NCI-H1092 (cell line): ENCODE results near the gene ZNF678.
"Not testable (repeated sequence)": the region's sequence is repeated elsewhere in the genome, so short reads cannot be mapped to it uniquely, and the experiment has no call there.

ENCODE experiments used
- DNase-seq: peaks from one replicate; lab custom pipeline; 2025; lab: John Stamatoyannopoulos, UW

ZNF678 gene

GRCh38 chr1:227551881-227552280 lies 11.5 kb upstream of the ZNF678 start:
- not testable (repeated sequence) for DNase-seq

GRCh38 chr1:227556288-227556687 lies 7.1 kb upstream of the ZNF678 start:
- DNase-seq, result no peak

GRCh38 chr1:227557962-227558725 lies 5.2 kb upstream of the ZNF678 start:
- DNase-seq, result no peak

- DNase-seq, result no peak
Measured at GRCh38 chr1:227558732-227559262, 4.6 kb upstream of the ZNF678 start.

GRCh38 chr1:227559499-227559898 lies 3.9 kb upstream of the ZNF678 start:
- no peak for DNase-seq

- no peak for DNase-seq
Measured at GRCh38 chr1:227559926-227560325, 3.4 kb upstream of the ZNF678 start.

GRCh38 chr1:227560393-227561173 lies 2.8 kb upstream of the ZNF678 start:
- DNase-seq, result no peak

GRCh38 chr1:227561241-227561907 lies 2.0 kb upstream of the ZNF678 start:
- DNase-seq, result no peak

GRCh38 chr1:227562037-227562436 lies 1.3 kb upstream of the ZNF678 start:
- no peak for DNase-seq

- no peak for DNase-seq
Measured at GRCh38 chr1:227562933-227563323, 428 bp upstream of the ZNF678 start.

GRCh38 chr1:227567256-227567655 lies 3.9 kb downstream of the ZNF678 start:
- DNase-seq, result no peak

- no peak for DNase-seq
Measured at GRCh38 chr1:227568593-227568992, 5.2 kb downstream of the ZNF678 start.

GRCh38 chr1:227572752-227573151 lies 9.4 kb downstream of the ZNF678 start:
- DNase-seq, result no peak

GRCh38 chr1:227574926-227575325 lies 11.6 kb downstream of the ZNF678 start:
- DNase-seq, result no peak

GRCh38 chr1:227576189-227576588 lies 12.8 kb downstream of the ZNF678 start:
- DNase-seq, result no peak

GRCh38 chr1:227577500-227577899 lies 14.1 kb downstream of the ZNF678 start:
- DNase-seq, result no peak

- DNase-seq, result no peak
Measured at GRCh38 chr1:227583354-227583753, 20.0 kb downstream of the ZNF678 start.

GRCh38 chr1:227586733-227587132 lies 23.4 kb downstream of the ZNF678 start:
- no peak for DNase-seq

- DNase-seq, result no peak
Measured at GRCh38 chr1:227587968-227588367, 24.6 kb downstream of the ZNF678 start.

GRCh38 chr1:227588769-227589168 lies 25.4 kb downstream of the ZNF678 start:
- not testable (repeated sequence) for DNase-seq

GRCh38 chr1:227589777-227590176 lies 26.4 kb downstream of the ZNF678 start:
- DNase-seq, result not testable (repeated sequence)

GRCh38 chr1:227596222-227596621 lies 32.9 kb downstream of the ZNF678 start:
- DNase-seq, result not testable (repeated sequence)

GRCh38 chr1:227603327-227603726 lies 40.0 kb downstream of the ZNF678 start:
- no peak for DNase-seq
